Hematopoietic multipotent progenitor cell treated with erythropoietin and hydrocortisone succinate and interleukin-3 and kit ligand, for 17 days (in vitro differentiated cells): Measurements from ENCODE around the gene ROPN1.
"Not testable (repeated sequence)": the region's sequence is repeated elsewhere in the genome, so short reads cannot be mapped to it uniquely, and the experiment has no call there.

Experiments used
- DNase-seq: peaks from one replicate; pipeline ENCODE4 v3.0.0-alpha.2; 2015; ENCODE audit warnings: low spot score

Gene ROPN1

DNA sequence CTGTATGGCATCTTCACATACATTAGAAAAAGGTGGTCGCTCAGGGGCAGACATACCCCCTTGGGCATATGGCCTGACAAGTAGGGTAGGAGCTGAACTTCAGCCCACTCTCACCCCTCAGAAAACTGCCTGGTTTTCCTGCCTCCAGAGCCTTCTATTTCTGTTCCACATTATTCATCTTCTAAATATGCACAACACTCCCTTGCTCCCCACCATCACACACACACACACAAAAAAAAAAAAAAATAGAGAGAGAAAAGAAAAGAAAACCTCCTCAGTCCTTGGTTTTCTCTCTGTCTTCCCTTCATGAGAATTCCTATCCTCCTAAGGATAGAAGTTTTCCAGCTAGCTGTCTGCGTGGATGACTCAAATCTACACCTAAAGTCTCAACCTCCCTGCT is 5.6 kb upstream of the ROPN1 start:
- no peak for DNase-seq

DNA sequence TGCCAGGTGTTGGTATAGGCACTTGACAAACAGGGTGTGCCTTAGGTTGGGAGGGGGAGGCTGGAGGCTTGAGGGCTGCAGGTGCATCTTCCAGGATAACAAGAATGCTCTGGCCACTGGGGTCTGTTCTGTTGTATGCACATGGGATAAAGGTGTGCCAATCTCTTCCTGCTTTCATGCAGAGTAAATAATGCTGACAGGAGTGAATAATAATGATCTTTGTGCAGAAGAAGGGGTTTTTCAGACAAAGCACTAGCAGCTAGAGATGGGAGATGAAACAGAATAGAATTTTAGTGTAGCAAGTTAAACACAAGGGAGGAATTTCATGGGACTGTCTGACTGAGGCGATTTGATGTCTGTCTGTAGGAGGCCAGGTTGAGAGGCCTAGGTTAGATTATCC is 1.9 kb upstream of the ROPN1 start:
- DNase-seq = no peak

DNA sequence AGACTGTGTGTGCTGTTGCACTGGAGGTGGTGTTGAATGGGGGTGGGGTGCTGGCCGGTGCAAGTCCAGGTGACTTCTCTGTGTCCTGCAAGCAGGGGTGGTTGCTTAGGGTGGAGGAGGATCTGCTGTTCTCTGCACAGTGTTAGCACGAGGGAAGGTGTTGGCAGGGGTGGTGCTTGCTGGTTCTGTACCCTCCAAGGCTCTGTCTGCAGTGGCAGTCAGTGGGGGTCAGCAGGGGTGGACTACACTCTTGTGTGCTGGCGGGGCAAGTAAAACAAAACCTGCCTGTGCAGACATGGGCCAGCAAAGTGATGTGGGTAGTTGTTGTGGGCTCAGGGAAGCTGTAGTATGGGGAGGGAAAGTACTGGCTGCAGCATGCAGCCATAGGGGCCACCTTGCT is 5.5 kb downstream of the ROPN1 start:
- DNase-seq = no peak

DNA sequence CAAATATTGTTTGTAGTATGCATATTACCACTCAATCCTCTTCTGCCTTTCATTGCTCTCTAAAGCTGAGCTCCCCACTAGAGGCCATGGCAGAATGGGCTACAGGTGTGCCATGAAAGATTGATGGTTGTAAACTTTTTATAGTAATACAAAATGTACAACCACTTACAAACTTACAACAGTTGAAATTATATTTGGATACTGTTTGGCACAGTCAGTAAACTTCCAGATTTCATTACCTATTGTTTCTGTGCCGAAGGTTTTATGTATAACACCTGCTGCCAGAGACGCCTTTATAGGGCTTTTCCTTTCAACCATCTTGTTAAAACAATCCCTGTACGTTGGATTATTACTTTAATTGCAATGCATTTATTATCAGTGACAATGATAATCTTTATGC is 7.0 kb downstream of the ROPN1 start:
- no peak for DNase-seq

DNA sequence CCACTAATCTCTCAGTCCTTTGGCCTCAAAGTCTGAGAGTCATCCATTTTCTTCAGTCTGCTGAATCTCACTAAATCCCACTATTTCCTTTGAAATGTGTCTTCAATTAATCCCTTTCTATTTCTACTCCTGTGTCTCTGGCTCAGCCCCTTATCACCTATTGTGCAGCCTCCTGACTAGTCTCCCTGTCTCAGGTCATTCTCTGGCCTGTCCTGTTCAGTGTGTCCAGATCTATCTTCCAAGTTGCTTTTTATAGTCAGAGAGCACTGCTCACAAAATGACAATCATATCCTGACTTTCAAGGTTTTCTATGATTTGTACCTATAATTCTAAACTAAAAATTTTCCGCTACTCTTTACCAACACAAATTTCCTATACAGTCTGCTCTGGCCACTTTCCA is 7.6 kb downstream of the ROPN1 start:
- no peak for DNase-seq

DNA sequence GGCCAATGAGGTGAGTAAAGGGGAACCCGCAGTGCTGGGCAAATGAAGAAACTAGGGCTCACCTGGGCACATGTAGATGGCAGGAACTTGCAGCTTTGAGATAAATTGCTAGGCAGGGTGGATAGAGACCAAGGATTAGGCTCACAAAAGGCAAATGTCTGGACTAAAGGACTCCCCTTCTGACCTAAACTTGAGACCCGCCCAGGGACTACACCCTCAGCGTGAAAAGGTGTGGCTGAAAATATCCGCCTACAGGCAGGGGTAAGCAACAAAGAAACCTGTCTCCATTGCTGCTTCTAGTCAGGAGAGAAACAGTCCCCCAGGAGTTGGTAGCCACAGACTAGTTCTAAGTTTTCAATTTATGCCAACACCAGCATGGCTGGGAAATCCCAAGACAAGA is 10.6 kb downstream of the ROPN1 start:
- DNase-seq = not testable (repeated sequence)

DNA sequence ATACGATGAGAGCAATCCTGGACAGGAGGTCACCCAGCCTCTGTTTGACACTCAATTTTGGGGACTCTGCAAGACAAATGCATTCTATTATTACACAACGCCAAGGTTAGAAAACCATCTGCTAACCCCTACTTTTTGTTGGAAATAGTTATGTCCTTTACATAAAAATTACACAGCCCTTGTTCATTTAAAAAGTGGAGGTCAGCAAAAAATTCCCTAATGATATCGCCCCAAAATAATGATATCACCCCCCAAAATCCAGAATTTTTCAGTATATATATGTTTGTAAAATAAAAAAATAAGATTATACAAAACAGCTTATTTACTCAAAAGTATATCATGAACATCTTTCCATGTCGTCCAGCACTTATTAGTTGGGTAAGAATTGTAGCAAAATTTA is 11.4 kb downstream of the ROPN1 start:
- no peak for DNase-seq

DNA sequence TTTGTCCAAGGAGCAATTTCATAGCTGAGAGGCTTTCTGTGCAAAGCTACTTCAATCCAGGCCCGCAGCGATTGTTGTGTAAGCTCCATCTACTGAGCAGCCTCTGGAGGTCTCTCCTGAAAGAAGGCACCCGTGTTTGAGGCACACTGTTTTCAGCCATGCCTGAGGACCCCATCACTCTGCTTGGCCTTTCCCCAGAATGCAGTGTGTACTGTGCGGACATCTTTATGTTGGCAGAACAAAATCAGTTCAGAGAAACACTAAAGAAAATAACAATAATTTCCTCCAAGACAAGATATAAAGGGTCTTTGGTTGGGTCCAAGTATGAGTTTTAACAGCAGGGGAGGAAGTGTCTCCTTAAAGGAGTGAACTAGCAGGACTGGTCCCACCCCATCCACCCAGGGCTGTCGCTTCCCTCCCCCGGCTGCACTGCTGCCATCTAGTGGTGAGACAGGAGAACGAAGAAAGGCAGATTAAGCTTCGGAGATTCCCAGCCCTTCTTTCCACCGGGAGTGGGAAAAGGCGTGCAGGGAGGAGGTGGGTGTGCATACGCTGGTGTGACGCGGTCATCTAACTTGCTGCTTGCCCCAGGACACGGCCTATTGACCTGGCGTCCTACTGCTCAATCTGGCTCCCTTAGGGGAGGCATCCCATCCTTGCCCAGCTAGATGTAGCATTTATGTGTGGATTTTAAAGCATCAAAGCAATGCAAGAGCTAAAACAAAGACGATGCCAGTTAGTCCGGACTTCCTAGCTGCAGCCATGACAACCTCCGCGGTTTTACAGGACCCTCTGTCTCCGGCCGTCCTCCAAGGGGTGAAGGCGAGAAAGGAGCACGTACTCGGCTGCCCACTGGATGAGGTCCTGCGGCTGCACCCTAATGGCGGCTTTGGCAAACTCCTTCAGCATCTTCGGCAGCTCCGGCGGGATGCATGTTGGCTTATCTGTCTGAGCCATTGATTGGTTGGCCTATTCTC is 12.1 kb downstream of the ROPN1 start:
- DNase-seq = not testable (repeated sequence)

DNA sequence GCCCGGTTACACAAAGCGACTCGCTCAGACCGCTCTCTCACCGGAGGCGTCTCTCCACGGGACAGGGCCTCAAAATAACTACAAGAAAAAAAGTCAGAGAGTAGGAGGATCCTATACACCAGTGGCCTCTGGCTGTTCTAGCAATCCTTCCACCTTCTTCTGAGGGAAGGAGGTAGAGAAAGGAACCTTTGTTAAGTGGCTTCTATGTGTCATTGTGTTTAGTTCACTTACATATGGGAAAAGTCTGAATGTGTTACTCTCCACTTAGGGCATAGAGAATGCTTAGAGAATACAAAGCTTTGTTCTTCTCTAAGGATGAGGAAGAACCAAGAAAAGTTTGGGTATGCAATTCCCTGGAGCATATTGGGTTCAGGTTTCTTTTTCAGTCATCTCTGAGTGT is 15.0 kb downstream of the ROPN1 start:
- not testable (repeated sequence) for DNase-seq

DNA sequence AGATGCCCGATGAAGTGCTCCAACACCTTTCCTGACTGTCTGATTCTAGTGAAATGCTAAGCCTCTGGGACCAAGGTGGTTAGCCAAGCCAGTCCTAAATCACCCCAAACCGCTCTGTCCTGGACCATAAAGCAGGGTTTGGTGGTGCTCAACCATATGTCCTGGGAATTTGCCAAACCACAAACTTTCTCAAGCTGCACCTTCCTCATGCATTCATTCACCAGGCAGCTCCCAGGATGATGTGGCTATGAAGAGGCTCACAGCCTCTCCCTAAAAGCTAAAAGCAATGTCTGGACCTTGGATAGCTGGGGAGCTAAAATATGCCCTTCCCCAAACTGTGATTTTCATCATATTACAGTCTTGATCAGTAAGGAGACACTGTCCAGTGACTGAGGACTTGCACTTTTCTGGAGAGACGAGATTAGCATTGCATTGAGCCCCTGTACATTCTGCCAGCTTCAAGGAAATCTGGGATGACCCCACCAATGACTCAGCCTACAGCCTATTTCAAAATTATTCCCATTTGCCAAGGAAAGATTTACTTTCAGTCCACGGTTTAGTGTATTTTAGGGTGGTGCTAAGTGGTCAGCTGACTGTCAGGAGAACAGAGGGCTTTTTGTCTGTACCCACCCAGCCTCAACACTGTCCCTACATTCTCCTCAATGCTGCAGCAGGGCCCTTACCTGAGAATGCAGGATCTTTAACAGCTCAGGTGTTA is 15.6 kb downstream of the ROPN1 start:
- DNase-seq = not testable (repeated sequence)

DNA sequence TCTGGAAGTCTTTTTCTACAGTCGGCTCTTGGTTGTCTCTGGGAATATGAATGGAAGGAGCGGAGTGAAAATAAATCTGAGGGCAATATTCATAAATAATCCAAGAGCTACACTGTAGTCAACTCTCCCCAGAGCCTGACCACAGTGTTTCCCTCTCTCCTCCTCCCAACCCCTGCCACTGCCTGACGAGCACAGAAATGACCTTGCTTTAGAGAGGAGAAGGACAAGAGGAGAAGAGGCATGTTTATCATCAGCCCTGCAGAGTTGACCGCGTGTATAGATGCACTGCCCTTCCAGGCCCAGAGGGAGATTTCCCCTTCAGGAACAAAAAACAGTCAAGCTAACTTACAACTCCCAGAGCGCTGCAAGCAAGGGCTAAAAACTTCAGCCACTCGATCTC is 16.9 kb downstream of the ROPN1 start:
- not testable (repeated sequence) for DNase-seq

DNA sequence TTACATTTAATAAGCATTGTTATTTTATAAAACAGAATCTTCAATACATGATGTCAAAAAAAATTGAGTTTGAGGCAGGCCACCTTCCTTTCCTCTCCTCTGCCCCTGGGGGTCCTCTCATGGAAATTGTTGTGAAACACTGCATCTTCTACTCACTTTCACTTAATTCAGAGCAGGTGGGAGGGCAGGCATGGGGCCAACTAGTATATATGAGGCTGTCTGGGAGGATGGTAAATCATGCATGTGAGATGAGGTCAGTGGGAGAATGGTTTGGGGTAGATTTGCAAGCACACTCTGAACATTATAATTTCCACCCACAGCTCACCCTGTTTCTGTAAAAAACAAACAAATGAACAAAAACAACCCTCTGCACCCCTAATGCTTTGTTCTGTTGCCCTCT is 20.5 kb downstream of the ROPN1 start:
- DNase-seq = no peak

DNA sequence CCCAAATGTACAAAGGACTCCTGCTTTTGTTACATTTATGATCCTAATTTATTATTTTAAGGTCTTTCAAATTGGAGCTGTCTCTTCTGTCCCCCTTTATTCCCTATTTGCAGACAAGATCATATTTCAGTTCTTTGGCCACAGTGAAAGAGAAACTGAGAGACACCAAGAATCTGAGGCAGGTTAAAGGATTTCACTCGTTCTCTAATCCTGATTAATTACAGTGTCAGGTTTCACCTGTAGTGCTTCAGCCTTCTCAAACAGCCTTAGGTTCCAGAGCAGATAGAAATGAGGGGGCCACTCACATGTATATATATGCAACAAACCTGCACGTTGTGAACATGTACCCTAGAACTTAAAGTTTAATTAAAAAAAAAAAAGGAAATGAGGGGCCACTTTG is 24.7 kb downstream of the ROPN1 start:
- DNase-seq = not testable (repeated sequence)

DNA sequence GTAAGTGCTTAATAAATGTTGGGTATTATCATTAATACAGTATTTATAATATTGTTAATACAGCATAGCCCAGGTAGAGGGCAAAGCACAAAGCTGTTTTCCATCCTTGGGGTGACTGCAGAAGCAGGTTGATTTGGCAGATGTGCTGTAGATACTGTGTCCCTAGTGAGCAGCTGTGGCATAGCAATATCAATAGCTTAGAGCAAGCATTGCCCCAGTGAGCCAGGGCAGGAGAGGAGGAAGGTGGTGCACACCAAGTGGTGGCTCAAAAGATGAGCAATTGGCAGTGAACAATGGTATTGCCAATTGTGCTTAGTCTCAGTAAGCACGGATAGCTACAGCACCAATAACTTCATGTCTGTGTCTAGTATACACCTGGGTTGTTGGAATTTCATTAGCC is 25.1 kb downstream of the ROPN1 start:
- DNase-seq = not testable (repeated sequence)

DNA sequence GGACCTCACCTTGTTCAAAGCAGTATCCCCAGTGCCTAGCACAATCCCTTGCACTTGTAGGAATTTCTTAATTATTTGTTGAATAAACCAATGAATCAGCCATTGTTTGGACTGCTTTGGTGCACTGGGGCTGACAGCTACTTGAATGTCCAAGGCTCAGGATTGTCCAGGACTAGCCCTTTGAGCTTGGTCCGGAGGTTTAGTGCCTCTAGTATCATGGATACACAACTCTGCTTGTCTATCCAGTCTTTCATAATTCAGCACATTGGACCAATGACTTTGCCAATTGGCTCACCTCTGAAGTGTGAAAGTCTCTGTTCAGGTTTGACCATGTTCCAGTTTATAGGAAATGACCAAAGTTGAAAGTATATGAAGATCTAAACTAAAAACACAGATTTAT is 27.1 kb downstream of the ROPN1 start:
- not testable (repeated sequence) for DNase-seq

DNA sequence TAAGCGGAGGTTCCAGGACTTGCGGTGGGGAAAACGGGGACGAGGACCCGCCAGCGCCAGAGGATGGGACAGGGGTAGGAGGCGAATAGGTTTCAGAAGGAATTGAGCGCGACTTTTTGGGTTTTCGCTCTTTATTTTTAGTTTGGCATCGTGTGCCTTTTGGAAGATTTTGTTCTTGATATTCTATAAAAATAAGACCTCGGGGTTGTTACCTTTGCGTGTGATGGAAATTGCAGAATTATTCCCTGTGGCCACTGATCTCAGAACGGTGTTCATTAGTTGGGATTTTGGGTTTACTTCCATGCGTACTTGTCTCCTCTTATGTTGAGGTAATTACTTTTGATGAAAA is 30.4 kb downstream of the ROPN1 start:
- DNase-seq = no peak

DNA sequence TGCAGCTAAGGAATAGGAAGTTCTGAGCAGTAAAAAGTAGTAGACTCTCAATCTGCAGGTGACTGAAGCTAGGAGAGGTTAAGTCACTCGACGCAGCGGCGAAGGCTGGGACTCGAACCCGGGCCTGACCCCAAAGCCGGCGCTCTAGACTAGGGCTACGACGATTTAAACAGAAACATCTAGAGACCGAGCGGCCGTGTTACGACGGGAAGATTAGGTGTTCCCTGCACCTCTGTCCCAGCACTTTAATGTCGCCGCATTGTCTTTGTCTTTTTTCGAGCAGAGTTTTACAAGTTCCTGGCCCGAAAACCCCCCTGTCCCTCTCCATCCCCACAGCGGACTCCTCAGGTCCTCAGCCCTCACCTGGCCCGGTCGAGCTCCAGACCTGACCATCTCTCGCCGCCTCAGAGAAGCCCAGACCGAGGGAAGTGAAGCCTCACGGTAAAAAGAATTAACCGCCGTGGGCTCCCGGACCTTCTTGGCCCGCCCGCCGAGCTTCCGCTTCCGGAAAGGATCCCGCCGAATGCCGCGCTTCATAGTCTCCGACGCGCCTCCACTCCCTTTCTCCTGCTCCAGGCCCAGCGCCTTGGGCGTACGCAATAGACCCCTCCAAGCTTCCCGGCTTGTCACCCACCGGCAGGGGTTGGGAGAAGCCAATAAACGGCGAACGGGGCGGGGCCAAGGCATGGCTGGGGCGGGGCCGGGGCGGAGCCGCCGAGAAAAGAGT is 31.0 kb downstream of the ROPN1 start, which contains the start of gene CCDC14:
TSS of gene CCDC14 (minus strand) at position 449 of the 727 bp plus-strand sequence. CDS start at position 393, 56 bp downstream.
- peak; percentile 75 for DNase-seq

DNA sequence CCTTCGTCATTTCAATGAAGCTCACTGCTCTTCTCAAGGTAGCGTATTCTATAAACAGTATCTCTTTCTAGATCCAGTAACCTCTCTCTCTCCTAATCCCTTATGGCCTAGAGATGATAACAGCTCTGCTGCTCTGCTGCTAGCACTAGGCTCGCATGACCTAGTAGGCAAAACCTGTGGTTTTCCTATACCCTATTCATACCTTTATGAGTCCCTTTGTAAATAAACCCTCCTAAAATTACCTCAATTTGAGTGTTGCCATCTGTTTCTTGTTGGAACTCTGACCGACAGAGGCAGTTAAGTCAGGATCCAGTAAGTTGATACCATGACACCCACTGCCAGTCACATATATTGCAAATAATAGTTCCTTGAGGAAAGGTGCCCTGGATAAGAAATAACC is 38.2 kb downstream of the ROPN1 start:
- no peak for DNase-seq

DNA sequence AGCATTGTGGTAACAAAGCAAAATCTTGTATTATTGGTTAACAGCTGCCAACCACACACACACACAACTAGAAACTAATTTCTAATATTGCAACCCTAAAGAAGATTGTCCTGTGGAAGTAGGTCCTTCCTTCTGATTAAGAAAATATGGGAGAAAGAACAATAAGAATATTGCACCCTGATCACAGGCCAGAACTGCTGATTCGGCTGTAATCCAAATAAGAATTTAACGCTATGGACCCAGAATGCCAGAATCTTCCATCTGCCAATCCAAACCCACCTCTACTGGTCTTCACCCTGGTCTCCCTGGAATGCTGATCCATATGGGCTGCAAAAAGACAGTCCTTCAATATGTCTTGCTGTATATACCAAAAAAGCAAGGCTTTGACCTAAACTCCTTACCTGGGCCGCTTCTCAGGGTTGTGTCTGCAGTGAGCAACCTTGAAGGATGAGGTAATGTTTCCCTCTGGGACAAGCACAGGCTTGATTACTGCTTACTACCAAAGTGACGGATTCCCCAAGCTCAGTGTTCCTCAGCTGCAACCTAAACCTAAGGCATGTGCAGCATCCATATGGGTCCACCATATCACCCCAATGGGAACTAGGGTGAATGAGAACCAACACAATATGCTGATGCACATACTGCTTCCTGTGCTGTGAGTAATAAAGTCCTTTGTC is 38.9 kb downstream of the ROPN1 start:
- DNase-seq = no peak

DNA sequence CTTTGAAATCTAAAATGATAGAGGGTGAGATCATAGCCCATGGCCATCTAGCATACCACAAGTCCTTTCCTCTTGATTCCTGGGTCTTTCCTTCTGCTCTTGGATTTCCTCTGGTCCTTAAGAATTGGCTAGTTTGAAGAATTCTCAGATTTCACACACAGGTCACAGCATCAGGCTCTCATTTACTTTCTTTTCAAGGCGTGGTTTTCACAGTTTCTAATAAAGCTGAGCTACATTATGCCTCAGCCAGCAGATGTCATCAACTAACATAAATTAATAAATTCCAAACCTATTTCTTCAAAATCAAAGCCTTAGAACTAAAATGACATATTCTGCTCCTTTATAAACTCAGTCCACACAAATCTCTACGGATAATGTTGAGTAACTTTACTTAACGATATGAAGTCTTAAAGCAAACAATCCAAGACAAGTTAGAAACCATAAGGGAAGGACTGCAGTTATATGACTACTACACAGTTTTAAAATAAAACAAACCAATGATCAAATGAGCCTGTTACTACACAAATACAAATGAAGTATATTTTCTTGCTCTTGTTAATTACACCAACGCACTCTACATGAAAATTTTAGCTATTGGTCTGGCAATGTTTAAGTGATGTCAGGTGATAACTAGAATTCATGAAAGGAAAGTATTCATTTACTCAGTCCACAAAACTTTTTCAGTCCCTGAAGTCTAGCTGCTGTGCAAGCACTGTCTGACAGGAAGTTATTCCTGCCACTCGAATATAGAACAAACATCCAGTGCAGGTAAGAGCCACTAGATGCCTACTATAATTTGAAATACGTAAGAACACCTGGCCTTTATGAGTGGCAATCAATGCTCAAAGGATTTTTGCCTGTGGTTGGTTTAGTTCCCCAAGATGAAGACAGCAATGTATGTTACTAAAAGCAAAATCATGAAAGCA is 40.1 kb downstream of the ROPN1 start:
- no peak for DNase-seq

DNA sequence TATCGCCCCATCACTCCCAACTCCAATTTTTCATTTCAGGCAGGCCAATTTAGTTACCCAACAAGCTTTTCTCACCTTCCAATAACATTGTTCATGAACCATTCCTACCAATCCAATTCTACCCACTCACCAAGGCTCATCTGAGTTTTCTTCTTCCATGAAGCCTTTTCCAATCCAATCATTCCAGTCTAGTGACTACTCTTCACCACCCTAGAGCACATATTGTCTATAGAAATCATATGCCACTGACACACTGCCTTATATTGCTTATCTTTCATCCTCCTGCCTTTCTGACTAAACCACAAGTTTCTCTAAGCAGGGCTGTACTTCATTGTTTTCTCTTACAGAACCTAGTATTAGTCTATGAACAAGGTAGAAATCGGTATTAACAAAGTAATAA is 42.3 kb downstream of the ROPN1 start:
- no peak for DNase-seq
